ENCODE measurements around the gene BMERB1.

The BMERB1 gene

GRCh38 chr16:15498427-15499175 lies 64.2 kb downstream of the BMERB1 start:
- DNase-seq (ENCODE audit: low spot score), result no peak

DNA sequence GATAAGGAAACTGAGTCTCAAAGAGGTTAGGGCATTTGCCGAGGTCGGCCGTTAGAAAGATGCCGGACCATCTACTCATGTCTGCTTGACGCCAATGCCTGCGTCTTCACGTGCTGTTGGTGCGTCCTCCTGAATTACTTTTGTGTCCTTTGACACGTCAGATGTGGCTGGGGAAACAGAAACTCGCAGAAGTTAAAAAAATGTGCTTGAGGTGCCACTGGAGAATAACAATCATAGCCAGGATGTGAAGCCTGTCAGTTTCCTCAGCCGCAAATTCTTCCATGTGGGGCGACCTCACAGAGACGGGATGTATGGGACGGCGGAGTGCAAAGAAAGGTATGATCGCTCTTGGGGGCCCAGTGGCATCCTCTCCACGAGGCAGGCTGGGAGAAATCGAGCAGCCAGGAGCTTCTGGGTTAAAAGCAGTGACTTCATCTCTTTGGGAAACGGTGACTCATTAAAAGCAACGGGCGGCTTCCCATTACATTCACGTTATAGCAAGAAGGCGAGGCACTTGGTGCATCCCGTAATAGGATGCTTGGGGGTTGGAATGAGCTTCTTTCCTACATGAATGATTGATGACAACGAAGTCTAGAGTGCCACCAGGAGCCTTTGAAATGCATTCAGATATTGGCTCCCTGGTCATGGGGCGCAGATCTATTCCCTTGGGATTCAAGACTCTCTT lies 67.8 kb downstream of the BMERB1 start:
- no peak for DNase-seq (ENCODE audit: low spot score)

DNA sequence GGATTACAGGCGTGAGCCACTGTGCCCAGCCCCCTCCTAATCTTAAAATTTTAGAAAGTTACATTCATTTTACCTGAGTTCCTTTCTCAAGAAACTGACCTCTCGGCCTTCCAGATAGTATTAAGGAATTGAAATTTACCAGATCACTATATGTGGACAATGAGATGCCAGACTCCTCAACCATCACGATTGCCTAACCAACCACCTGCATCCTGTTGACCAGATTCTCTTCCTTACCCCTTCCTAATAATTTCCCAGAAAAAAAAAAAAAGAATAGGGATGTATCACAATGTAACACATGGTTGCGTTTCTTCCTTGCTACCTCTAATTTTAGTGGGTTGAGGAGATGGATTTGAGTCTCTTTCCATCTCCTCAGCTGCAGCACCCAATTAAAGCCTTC lies 72.1 kb downstream of the BMERB1 start:
- DNase-seq (ENCODE audit: low spot score), result no peak

DNA sequence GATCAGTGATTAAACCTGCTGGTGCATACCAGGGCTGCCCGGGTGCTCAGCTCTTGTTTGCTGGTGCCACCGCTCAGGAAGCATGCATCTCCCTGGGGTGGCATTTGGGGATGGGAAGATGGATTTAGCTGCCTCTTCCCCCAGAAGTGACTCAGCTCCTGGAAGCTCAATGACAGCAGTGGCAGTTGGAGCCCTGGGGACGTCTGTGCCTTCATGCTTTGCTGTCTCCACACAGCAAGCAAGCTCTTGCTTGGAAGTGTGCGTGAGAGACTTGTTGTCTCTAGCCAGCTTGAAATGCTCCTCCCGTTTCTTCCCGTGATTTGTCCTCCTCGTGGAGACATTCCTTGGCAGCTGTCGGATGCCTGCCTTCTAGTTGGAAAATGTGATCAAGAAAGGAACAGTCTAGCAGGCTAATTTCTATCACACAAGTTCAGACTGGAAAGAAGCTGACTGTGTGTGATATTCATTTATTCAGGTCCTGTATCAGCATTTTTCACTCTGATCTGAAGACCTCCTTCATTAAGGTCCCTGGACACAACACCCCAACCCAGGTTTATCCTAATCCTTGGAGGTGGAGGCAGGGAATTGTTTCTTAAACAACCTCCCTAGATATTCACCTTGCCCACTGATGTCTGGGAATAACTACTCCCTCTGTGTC lies 73.0 kb downstream of the BMERB1 start:
- no peak for DNase-seq (ENCODE audit: low spot score)

GRCh38 chr16:15507959-15508627 lies 73.7 kb downstream of the BMERB1 start:
- DNase-seq (ENCODE audit: low spot score), result no peak

- DNase-seq (ENCODE audit: low spot score), result no peak
Observed at GRCh38 chr16:15509051-15509592, 74.7 kb downstream of the BMERB1 start.

GRCh38 chr16:15509593-15510535 lies 75.5 kb downstream of the BMERB1 start:
- DNase-seq (ENCODE audit: low spot score), result no peak

- DNase-seq (ENCODE audit: low spot score), result no peak
Observed at GRCh38 chr16:15510992-15511391, 76.6 kb downstream of the BMERB1 start.

GRCh38 chr16:15511759-15512487 lies 77.5 kb downstream of the BMERB1 start:
- DNase-seq (ENCODE audit: low spot score), result no peak

DNA sequence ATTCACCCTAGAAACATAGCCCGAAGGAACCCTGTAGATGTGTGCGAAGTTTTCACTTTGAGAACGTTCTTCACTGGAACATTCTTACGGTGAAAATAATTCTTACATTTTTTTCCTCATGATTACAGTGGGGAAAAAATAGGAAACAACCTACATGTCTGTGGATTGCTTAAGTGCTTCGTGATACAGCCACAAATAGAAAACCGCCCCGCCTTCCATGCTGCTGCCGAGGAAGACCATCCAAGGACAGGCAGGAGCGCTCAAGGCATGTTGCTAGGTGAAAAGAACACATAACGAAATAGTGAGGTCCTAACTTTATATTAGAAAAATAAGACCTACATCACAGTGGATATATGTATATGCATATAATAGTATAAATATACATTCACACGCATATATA lies 78.8 kb downstream of the BMERB1 start:
- no peak for DNase-seq (ENCODE audit: low spot score)

GRCh38 chr16:15515992-15516391 lies 81.6 kb downstream of the BMERB1 start:
- DNase-seq (ENCODE audit: low spot score), result no peak

DNA sequence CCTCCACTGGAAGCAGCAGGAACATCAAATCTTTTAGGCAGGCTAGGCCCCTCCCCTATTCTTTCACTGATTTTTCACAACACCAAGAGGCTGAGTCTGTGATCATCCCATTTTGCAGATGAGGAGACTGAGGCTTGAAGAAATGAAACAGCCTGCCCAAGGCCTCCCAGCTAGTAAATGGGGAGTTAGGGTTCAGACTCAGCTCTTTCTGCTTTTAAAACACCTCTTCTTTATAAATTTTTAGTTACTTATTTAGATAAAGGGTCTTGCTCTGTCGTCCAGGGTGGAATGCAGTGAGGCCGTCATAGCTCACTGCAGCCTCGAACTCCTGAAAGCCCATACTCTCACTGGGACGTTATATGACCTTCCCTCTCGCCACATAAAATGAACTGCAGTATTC lies 82.2 kb downstream of the BMERB1 start:
- no peak for DNase-seq (ENCODE audit: low spot score)

- DNase-seq (ENCODE audit: low spot score), result no peak
Observed at GRCh38 chr16:15517743-15518377, 83.5 kb downstream of the BMERB1 start.

GRCh38 chr16:15518381-15519351 lies 84.3 kb downstream of the BMERB1 start:
- no peak for DNase-seq (ENCODE audit: low spot score)

DNA sequence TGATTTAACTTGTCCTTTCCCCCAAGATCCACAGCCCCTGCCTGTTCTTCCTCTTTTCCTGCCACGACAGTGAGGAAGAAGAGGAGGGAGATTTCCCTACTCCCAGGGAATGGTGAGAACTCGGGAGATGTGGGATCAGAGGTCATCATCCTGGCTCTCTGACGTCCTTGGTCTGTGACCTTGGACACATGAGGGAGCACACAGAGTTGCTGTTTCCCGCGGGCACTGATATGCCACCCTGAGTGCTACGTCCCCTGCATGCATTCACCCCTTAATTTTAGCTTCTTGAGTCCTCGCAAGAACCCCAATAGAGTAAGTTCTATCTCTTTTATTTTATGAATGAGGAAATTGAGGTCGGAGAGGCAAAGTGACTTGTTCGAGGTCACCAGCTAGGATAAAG lies 85.4 kb downstream of the BMERB1 start:
- DNase-seq (ENCODE audit: low spot score), result no peak

DNA sequence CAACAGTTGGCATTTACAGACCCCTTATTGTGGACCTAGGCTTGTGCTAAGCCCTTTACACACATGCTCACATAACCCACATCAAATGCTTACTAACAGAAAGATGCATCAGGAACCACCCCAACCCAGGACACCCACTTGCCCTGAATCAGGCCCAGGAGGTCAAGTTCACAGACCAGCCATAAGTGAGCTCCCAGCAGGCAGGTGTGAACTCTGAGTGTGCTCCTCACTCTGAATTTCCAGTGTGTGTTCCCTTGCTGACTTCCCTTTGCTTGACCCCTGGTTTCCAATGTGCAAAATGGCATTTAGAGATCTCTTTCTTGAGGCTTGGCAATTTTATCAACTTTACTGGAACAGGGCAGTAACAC lies 87.0 kb downstream of the BMERB1 start:
- DNase-seq (ENCODE audit: low spot score), result no peak

GRCh38 chr16:15521758-15522509 lies 87.5 kb downstream of the BMERB1 start:
- peak; percentile 98 for DNase-seq (ENCODE audit: low spot score)

- peak; percentile 87 for DNase-seq (ENCODE audit: low spot score)
Observed at GRCh38 chr16:15523092-15523541, 88.7 kb downstream of the BMERB1 start.

All from hematopoietic multipotent progenitor cell treated with erythropoietin and hydrocortisone succinate and interleukin-3 and kit ligand, for 15 days (in vitro differentiated cells).